Osteoblast (primary cell): ENCODE results near the gene SLC1A4. TPM values are rescaled to one million over a fixed set of nuclear protein-coding genes. Genes with fewer than 3 reads are reported as not detected.

Source experiments
- DNase-seq: peaks from one replicate; pipeline ENCODE4 v3.0.0; 2011; ENCODE audit warnings: low spot score, mixed read lengths; ENCODE audit not compliant: insufficient read length; ENCODE audit errors: missing footprints
- H2AFZ ChIP-seq: 2 replicates; pipeline ENCODE4 v1.6.0; 2011; ENCODE audit warnings: mild to moderate bottlenecking, low read length
- H3K27ac ChIP-seq: 2 replicates; pipeline ENCODE4 v1.5.1; 2011; ENCODE audit warnings: mild to moderate bottlenecking, low read depth, low read length, moderate library complexity
- H3K27me3 ChIP-seq: 2 replicates; pipeline ENCODE4 v1.6.0; 2012; ENCODE audit warnings: mild to moderate bottlenecking, control low read depth, inconsistent platforms, low read length, moderate library complexity; ENCODE audit not compliant: insufficient read depth
- H3K36me3 ChIP-seq: 2 replicates; pipeline ENCODE4 v1.5.1; 2011; ENCODE audit warnings: mild to moderate bottlenecking, low read length, control low read depth, moderate library complexity; ENCODE audit not compliant: insufficient read depth
- H3K4me1 ChIP-seq: 2 replicates; pipeline ENCODE4 v1.5.1; 2011; ENCODE audit warnings: mild to moderate bottlenecking, low read length, control low read depth, moderate library complexity; ENCODE audit not compliant: insufficient read depth
- H3K4me2 ChIP-seq: 2 replicates; pipeline ENCODE4 v1.6.0; 2011; ENCODE audit warnings: mild to moderate bottlenecking, low read length; ENCODE audit not compliant: insufficient read depth
- H3K4me3 ChIP-seq: fragments of 200-600 bp; sonication (generic); 3 replicates; pipeline ENCODE4 v1.5.1; 2012; ENCODE audit warnings: mild to moderate bottlenecking, low read length, inconsistent platforms; ENCODE audit not compliant: insufficient read depth
- H3K79me2 ChIP-seq: 2 replicates; pipeline ENCODE4 v1.6.0; 2012; ENCODE audit warnings: mild to moderate bottlenecking, low read length, control low read depth, inconsistent platforms; ENCODE audit not compliant: insufficient read depth
- H3K9me3 ChIP-seq: 2 replicates; pipeline ENCODE4 v1.5.1; 2011; ENCODE audit warnings: low read depth, low read length, control low read depth
- H4K20me1 ChIP-seq: 2 replicates; pipeline ENCODE4 v1.6.0; 2012; ENCODE audit warnings: mild to moderate bottlenecking, low read length, control low read depth; ENCODE audit not compliant: insufficient read depth
- CTCF ChIP-seq: IDR thresholded peaks from 2 replicates; pipeline ENCODE4 v1.5.1; 2011; ENCODE audit warnings: mild to moderate bottlenecking, low read depth, low read length, moderate library complexity; ENCODE audit errors: extremely low read depth
- total RNA-seq: library from RNA; depleted of rRNA; stranded (reverse); fragments of >200 nt; gene quantifications from 2 replicates; pipeline ENCODE4 v1.2.3, GENCODE V29; 2012

The SLC1A4 gene
- total RNA-seq, 1 donor: 49.2 TPM

GRCh38 chr2:65056215-65057053 is 67.2 kb downstream of the SLC1A4 start, which contains the start of gene CEP68:
CEP68 (plus strand) TSS chr2:65056416; CDS start chr2:65069445, 13,029 bp downstream.
- TF ChIP-seq CTCF: no peak
- Histone ChIP-seq H3K4me3 (peak within 1 kb of the TSS; percentile 86), H2AFZ (peak within 1 kb of the TSS; percentile 93), H3K4me2 (peak within 1 kb of the TSS; percentile 88), H4K20me1 (peaks cover 10% of the 10 kb centered on the region), H3K27me3 (no peaks in the 10 kb centered on the region), H3K9me3 (no peaks in the 10 kb centered on the region), H3K4me1 (peaks cover 13% of the 10 kb centered on the region), H3K27ac (peak within 1 kb of the TSS; percentile 51), H3K36me3 (no peaks in the 10 kb centered on the region), H3K79me2 (peaks cover 41% of the 10 kb centered on the region)
- DNase-seq: peak; percentile 100

- Histone ChIP-seq H3K27ac (peak overlapping the region; percentile 51), H3K4me1 (peaks cover 13% of the 10 kb centered on the region), H3K79me2 (peaks cover 47% of the 10 kb centered on the region), H3K4me3 (peak overlapping the region; percentile 86), H3K4me2 (peak overlapping the region; percentile 88), H3K9me3 (no peaks in the 10 kb centered on the region), H3K36me3 (no peaks in the 10 kb centered on the region), H3K27me3 (no peaks in the 10 kb centered on the region), H2AFZ (peak overlapping the region; percentile 65), H4K20me1 (peaks cover 15% of the 10 kb centered on the region)
- DNase-seq: no peak
- TF ChIP-seq CTCF: no peak
Observed at GRCh38 chr2:65057054-65057375, 67.8 kb downstream of the SLC1A4 start.

GRCh38 chr2:65057391-65058052 is 68.3 kb downstream of the SLC1A4 start:
- TF ChIP-seq CTCF: no peak
- Histone ChIP-seq H3K79me2 (peaks cover 49% of the 10 kb centered on the region), H3K4me1 (peaks cover 13% of the 10 kb centered on the region), H3K4me3 (peak overlapping the region; percentile 86), H3K9me3 (no peaks in the 10 kb centered on the region), H3K36me3 (no peaks in the 10 kb centered on the region), H3K4me2 (peak overlapping the region; percentile 88), H3K27ac (peak overlapping the region; percentile 51), H2AFZ (no peak overlapping the region), H3K27me3 (no peaks in the 10 kb centered on the region), H4K20me1 (peaks cover 17% of the 10 kb centered on the region)
- DNase-seq: no peak

- peaks cover 23% of the 10 kb centered on the region for H3K4me1 ChIP-seq
- H3K36me3 ChIP-seq: no peaks in the 10 kb centered on the region
- DNase-seq: no peak
- no peak overlapping the region for H2AFZ ChIP-seq
- peaks cover 23% of the 10 kb centered on the region for H4K20me1 ChIP-seq
- no peak overlapping the region for H3K27ac ChIP-seq
- H3K4me2 ChIP-seq: no peak overlapping the region
- no peak overlapping the region for H3K4me3 ChIP-seq
- TF ChIP-seq CTCF: no peak
- no peaks in the 10 kb centered on the region for H3K27me3 ChIP-seq
- peaks cover 65% of the 10 kb centered on the region for H3K79me2 ChIP-seq
- H3K9me3 ChIP-seq: no peaks in the 10 kb centered on the region
Observed at GRCh38 chr2:65059071-65059470, 69.9 kb downstream of the SLC1A4 start.
